Measurements from ENCODE around the gene ERN1. TPM values are rescaled to one million over a fixed set of nuclear protein-coding genes. Genes with fewer than 3 reads are reported as not detected.

ERN1 gene
- total and polyA plus RNA-seq, 2 donors from 2014 or later = 2.8 to 37.0 TPM

- TF ChIP-seq, protein P1, sequence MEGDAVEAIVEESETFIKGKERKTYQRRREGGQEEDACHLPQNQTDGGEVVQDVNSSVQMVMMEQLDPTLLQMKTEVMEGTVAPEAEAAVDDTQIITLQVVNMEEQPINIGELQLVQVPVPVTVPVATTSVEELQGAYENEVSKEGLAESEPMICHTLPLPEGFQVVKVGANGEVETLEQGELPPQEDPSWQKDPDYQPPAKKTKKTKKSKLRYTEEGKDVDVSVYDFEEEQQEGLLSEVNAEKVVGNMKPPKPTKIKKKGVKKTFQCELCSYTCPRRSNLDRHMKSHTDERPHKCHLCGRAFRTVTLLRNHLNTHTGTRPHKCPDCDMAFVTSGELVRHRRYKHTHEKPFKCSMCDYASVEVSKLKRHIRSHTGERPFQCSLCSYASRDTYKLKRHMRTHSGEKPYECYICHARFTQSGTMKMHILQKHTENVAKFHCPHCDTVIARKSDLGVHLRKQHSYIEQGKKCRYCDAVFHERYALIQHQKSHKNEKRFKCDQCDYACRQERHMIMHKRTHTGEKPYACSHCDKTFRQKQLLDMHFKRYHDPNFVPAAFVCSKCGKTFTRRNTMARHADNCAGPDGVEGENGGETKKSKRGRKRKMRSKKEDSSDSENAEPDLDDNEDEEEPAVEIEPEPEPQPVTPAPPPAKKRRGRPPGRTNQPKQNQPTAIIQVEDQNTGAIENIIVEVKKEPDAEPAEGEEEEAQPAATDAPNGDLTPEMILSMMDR (IDR thresholded peaks at IDR 0.05; ENCODE audit: borderline replicate concordance, extremely low read depth, insufficient read depth) = no peak
- no peaks in the 10 kb centered on the region for H3K4me1 ChIP-seq (ENCODE audit: control insufficient read depth in 2 of 3, insufficient read depth in 2 of 3, low read depth in 1 of 3, low read length in 3 of 3)
Observed at GRCh38 chr17:64057701-64058263, 72.2 kb downstream of the ERN1 start.

DNA sequence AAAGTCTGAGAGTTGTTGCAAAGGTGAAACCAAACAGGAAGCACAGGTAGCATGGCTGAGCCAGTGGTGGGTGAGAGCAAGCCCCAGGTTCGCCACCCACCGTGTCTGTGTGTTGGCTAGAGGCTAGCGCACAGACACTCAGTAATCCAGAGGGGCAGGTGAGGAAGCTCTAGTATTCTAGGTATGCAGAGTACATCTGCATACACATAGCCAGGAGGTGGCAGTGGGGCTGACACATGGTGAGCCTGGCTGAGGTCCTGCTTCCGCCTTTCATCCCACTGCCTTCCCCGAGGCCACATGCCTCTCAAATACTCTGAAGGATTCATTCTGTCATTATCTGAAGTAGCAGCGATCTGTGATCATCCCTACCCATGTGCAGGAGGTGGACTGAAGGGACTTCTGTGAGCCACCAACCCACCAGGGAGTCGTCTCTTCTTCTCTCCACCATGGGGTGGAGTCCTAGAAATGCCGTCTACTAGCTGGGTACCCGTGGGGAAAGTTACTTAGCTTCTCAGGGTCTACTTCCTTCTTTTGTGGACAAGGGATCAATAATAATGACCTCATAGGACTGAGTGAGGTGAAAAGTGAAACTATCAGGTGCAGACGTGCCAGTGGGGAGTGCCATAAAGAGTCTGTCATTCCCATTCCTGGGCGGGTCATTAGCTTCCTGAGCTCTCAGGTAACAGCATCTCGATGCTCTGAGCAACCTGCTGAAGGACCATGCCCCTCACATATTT, 73.5 kb downstream of the ERN1 start:
- no peaks in the 10 kb centered on the region for H3K4me1 ChIP-seq (ENCODE audit: control insufficient read depth in 2 of 3, insufficient read depth in 2 of 3, low read depth in 1 of 3, low read length in 3 of 3)
- FAIRE-seq = no peak
- no peaks in the 10 kb centered on the region for H3K9me3 ChIP-seq (ENCODE audit: control insufficient read depth in 2 of 3, insufficient read depth in 1 of 3, low read length in 3 of 3)
- no peak overlapping the region for H3K4me3 ChIP-seq (ENCODE audit: low read length in 3 of 3)
- DNase-seq = no peak
- TF ChIP-seq, protein P1 (IDR thresholded peaks at IDR 0.05; ENCODE audit: borderline replicate concordance, extremely low read depth, insufficient read depth) = no peak
- H3K9ac ChIP-seq (ENCODE audit: low read length in 3 of 3) = no peak overlapping the region
- H3K27ac ChIP-seq (ENCODE audit: low read depth in 2 of 2, low read length in 2 of 2) = no peak overlapping the region
- intact Hi-C loops (cut with DNase I) = no loop called here
- no peaks in the 10 kb centered on the region for H3K27me3 ChIP-seq (ENCODE audit: control insufficient read depth, insufficient read depth, low read length)
- H3K36me3 ChIP-seq (ENCODE audit: control insufficient read depth in 2 of 3, insufficient read depth in 3 of 3, low read length in 3 of 3) = peaks cover 0 to 36% (median 5%) of the 10 kb centered on the region in 3 donors

More at GRCh38 chr17:64057701-64058263, 72.2 kb downstream of the ERN1 start:
- Histone ChIP-seq H3K27me3 (ENCODE audit: control insufficient read depth, insufficient read depth, low read length) (no peaks in the 10 kb centered on the region), H3K9me3 (ENCODE audit: control insufficient read depth in 2 of 3, insufficient read depth in 1 of 3, low read length in 3 of 3) (no peaks in the 10 kb centered on the region), H3K9ac (ENCODE audit: low read length in 3 of 3) (no peak overlapping the region), H3K27ac (ENCODE audit: low read depth in 2 of 2, low read length in 2 of 2) (no peak overlapping the region), H3K4me3 (ENCODE audit: low read length in 3 of 3) (no peak overlapping the region), H3K36me3 (ENCODE audit: control insufficient read depth in 2 of 3, insufficient read depth in 3 of 3, low read length in 3 of 3) (peaks cover 0 to 32% (median 0%) of the 10 kb centered on the region in 3 donors)
- intact Hi-C loops (cut with DNase I) = no loop called here
- FAIRE-seq (no peak), DNase-seq (no peak)

DNA sequence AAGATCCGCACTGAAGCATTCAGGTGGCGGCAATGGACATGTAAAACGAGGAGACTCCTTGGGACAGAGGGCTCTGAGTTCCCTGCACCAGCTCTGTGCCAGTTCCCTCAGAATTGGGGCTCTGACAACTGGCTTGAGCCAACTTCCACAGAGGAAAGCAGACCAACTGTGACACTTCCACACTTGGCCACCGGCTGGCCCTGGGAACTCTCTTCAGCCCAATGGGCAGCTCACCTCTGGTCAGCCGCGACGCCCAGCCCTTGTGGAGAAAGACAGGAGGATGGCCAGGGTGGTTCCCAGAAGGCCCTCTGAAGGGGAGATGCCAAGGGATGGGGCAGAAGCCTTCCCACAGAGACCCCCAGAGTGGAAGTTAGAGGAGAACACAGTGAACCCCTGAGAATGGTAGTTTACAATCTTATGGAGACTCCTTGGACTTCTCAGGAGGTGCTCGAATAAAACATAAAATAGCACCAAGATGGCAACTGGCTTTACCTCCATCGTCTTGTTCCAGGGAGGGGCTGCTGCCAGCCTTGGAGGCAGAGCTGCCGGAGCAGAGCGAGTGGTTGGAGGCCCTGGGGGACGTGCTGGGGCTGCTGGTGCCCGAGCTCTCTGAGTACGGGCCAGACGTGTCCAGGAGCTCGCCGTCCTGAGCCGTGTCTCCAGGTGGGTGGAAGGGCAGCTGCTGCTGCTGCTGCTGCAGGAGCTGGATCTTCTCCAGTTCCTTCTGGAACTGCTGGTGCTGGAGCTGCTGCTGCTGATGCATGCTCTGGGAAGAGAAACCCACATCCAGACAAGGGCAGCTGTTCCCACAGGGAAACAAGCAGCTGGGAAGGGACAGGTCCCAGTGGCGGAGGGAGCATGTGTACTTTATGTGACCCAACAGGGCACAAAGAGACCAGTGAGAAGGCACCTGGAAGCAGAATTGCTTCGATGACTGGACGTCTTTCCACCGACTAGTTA, 74.5 kb downstream of the ERN1 start:
- H3K27ac ChIP-seq (ENCODE audit: low read depth in 2 of 2, low read length in 2 of 2) = no peak overlapping the region
- FAIRE-seq (no peak), DNase-seq (no peak)
- TF ChIP-seq, protein P1 (IDR thresholded peaks at IDR 0.05; ENCODE audit: borderline replicate concordance, extremely low read depth, insufficient read depth) = no peak
- no peaks in the 10 kb centered on the region for H3K27me3 ChIP-seq (ENCODE audit: control insufficient read depth, insufficient read depth, low read length)
- H3K9ac ChIP-seq (ENCODE audit: low read length in 3 of 3) = no peak overlapping the region
- H3K9me3 ChIP-seq (ENCODE audit: control insufficient read depth in 2 of 3, insufficient read depth in 1 of 3, low read length in 3 of 3) = no peaks in the 10 kb centered on the region
- no peak overlapping the region for H3K4me3 ChIP-seq (ENCODE audit: low read length in 3 of 3)
- H3K4me1 ChIP-seq (ENCODE audit: control insufficient read depth in 2 of 3, insufficient read depth in 2 of 3, low read depth in 1 of 3, low read length in 3 of 3) = no peaks in the 10 kb centered on the region
- H3K36me3 ChIP-seq (ENCODE audit: control insufficient read depth in 2 of 3, insufficient read depth in 3 of 3, low read length in 3 of 3) = peaks cover 0 to 32% (median 15%) of the 10 kb centered on the region in 3 donors
- intact Hi-C loops (cut with DNase I) = no loop called here
